Measurements from ENCODE around the gene SAMM50.

The SAMM50 gene

GRCh38 chr22:44030702-44031082 is 75.5 kb downstream of the SAMM50 start:
- H2AFZ ChIP-seq (ENCODE audit: low read length) = no peak overlapping the region
- H3K4me1 ChIP-seq (ENCODE audit: insufficient read depth, low read length, poor library complexity, severe bottlenecking) = peaks cover 19% of the 10 kb centered on the region
- peak overlapping the region; percentile 31 for H3K4me2 ChIP-seq (ENCODE audit: low read depth, low read length, poor library complexity, severe bottlenecking)
- H3K79me2 ChIP-seq (ENCODE audit: insufficient read depth, low read length) = peaks cover 13% of the 10 kb centered on the region; the same call in 1 of the 2 replicates
- TF ChIP-seq CTCF (conservative IDR thresholded peaks at IDR 0.05; ENCODE audit: low read length) (no peak), EZH2phosphoT487 (IDR thresholded peaks at IDR 0.05; ENCODE audit: borderline replicate concordance) (no peak)
- no peaks in the 10 kb centered on the region for H3K27me3 ChIP-seq (ENCODE audit: insufficient read depth, low read length, poor library complexity, severe bottlenecking)
- H3K4me3 ChIP-seq (ENCODE audit: low read length, poor library complexity, severe bottlenecking) = no peak overlapping the region
- no peaks in the 10 kb centered on the region for H4K20me1 ChIP-seq (ENCODE audit: insufficient read depth, low read length, poor library complexity, severe bottlenecking)
- H3K9me3 ChIP-seq (ENCODE audit: insufficient read depth, low read depth, low read length) = no peaks in the 10 kb centered on the region
- no peaks in the 10 kb centered on the region for H3F3A ChIP-seq (ENCODE audit: low read depth)
- no peaks in the 10 kb centered on the region for H3K36me3 ChIP-seq (ENCODE audit: insufficient read depth, low read length)
- no peaks in the 10 kb centered on the region for H3K9me2 ChIP-seq (replicated peaks; ENCODE audit: low read depth, low read length)
- no peak overlapping the region for H3K9ac ChIP-seq (ENCODE audit: low read depth, low read length, poor library complexity, severe bottlenecking)

GRCh38 chr22:44031158-44031952 is 76.1 kb downstream of the SAMM50 start:
- peaks cover 13% of the 10 kb centered on the region; the same call in 1 of the 2 replicates for H3K79me2 ChIP-seq (ENCODE audit: insufficient read depth, low read length)
- peak overlapping the region; percentile 31 for H3K4me2 ChIP-seq (ENCODE audit: low read depth, low read length, poor library complexity, severe bottlenecking)

GRCh38 chr22:44032126-44032730 is 77.0 kb downstream of the SAMM50 start:
- H3K79me2 ChIP-seq (ENCODE audit: insufficient read depth, low read length) = peaks cover 10% of the 10 kb centered on the region; the same call in 1 of the 2 replicates

More at GRCh38 chr22:44031158-44031952, 76.1 kb downstream of the SAMM50 start:
- no peak overlapping the region for H3K9ac ChIP-seq (ENCODE audit: low read depth, low read length, poor library complexity, severe bottlenecking)
- H3K4me1 ChIP-seq (ENCODE audit: insufficient read depth, low read length, poor library complexity, severe bottlenecking) = peaks cover 19% of the 10 kb centered on the region
- H3F3A ChIP-seq (ENCODE audit: low read depth) = no peaks in the 10 kb centered on the region
- no peaks in the 10 kb centered on the region for H3K36me3 ChIP-seq (ENCODE audit: insufficient read depth, low read length)
- H4K20me1 ChIP-seq (ENCODE audit: insufficient read depth, low read length, poor library complexity, severe bottlenecking) = no peaks in the 10 kb centered on the region
- H3K27me3 ChIP-seq (ENCODE audit: insufficient read depth, low read length, poor library complexity, severe bottlenecking) = no peaks in the 10 kb centered on the region
- H3K4me3 ChIP-seq (ENCODE audit: low read length, poor library complexity, severe bottlenecking) = peak overlapping the region; percentile 7
- no peak overlapping the region for H2AFZ ChIP-seq (ENCODE audit: low read length)
- no peaks in the 10 kb centered on the region for H3K9me2 ChIP-seq (replicated peaks; ENCODE audit: low read depth, low read length)
- no peaks in the 10 kb centered on the region for H3K9me3 ChIP-seq (ENCODE audit: insufficient read depth, low read depth, low read length)
- TF ChIP-seq CTCF (conservative IDR thresholded peaks at IDR 0.05; ENCODE audit: low read length) (no peak), EZH2phosphoT487 (IDR thresholded peaks at IDR 0.05; ENCODE audit: borderline replicate concordance) (no peak)

More at GRCh38 chr22:44032126-44032730, 77.0 kb downstream of the SAMM50 start:
- Histone ChIP-seq H3K4me3 (ENCODE audit: low read length, poor library complexity, severe bottlenecking) (no peak overlapping the region), H3K4me2 (ENCODE audit: low read depth, low read length, poor library complexity, severe bottlenecking) (no peak overlapping the region), H3K4me1 (ENCODE audit: insufficient read depth, low read length, poor library complexity, severe bottlenecking) (peaks cover 12% of the 10 kb centered on the region), H3K9me2 (replicated peaks; ENCODE audit: low read depth, low read length) (no peaks in the 10 kb centered on the region), H3K36me3 (ENCODE audit: insufficient read depth, low read length) (no peaks in the 10 kb centered on the region), H3K27me3 (ENCODE audit: insufficient read depth, low read length, poor library complexity, severe bottlenecking) (no peaks in the 10 kb centered on the region), H3K9ac (ENCODE audit: low read depth, low read length, poor library complexity, severe bottlenecking) (no peak overlapping the region), H2AFZ (ENCODE audit: low read length) (no peak overlapping the region), H4K20me1 (ENCODE audit: insufficient read depth, low read length, poor library complexity, severe bottlenecking) (no peaks in the 10 kb centered on the region), H3K9me3 (ENCODE audit: insufficient read depth, low read depth, low read length) (no peaks in the 10 kb centered on the region), H3F3A (ENCODE audit: low read depth) (no peaks in the 10 kb centered on the region)
- TF ChIP-seq EZH2phosphoT487 (IDR thresholded peaks at IDR 0.05; ENCODE audit: borderline replicate concordance) = no peak

All from Loucy (cell line).